Large intestine (tissue), 12 donors: ENCODE measurements around the gene CATSPERE. TPM values are rescaled to one million over a fixed set of nuclear protein-coding genes. Genes with fewer than 3 reads are reported as not detected.
A peak's percentile ranks its signal among the peaks of the same experiment; 100 is the strongest.

Source experiments
- DNase-seq, 2 donors: peaks; one replicate each; pipeline versions ENCODE4 v3.0.0 to v3.0.0-alpha.2; 2013
- H3K27ac ChIP-seq: one replicate; pipeline ENCODE4 v1.5.1; 2013; ENCODE audit warnings: low read length
- H3K27me3 ChIP-seq: 2 replicates; pipeline ENCODE4 v1.6.1; 2013; ENCODE audit warnings: low read length; ENCODE audit not compliant: control insufficient read depth, insufficient read depth
- H3K36me3 ChIP-seq: 2 replicates; pipeline ENCODE4 v1.6.1; 2013; ENCODE audit warnings: low read length; ENCODE audit not compliant: control insufficient read depth, insufficient read depth
- H3K4me1 ChIP-seq: one replicate; pipeline ENCODE4 v1.6.1; 2013; ENCODE audit warnings: low read length; ENCODE audit not compliant: control insufficient read depth, insufficient read depth
- H3K4me3 ChIP-seq: one replicate; pipeline ENCODE4 v1.5.1; 2013; ENCODE audit warnings: low read length
- H3K9me3 ChIP-seq: one replicate; pipeline ENCODE4 v1.6.1; 2013; ENCODE audit warnings: mild to moderate bottlenecking, low read depth, low read length, moderate library complexity; ENCODE audit not compliant: control insufficient read depth
- WGBS: methylation state at CpG from one replicate; pipeline ENCODE4 v1.1.5; 2013; ENCODE audit warnings: low lambda C conversion rate; ENCODE audit not compliant: insufficient coverage; 5-methylcytosine and 5-hydroxymethylcytosine counted together
- long read RNA-seq, 11 donors: transcript quantifications; one replicate each; lab custom pipeline, GENCODE V29; 2026
- polyA plus RNA-seq: library from polyadenylated mRNA; unstranded; fragments of 120-200 nt; gene quantifications from one replicate; pipeline ENCODE4 v1.2.1, GENCODE V29; 2013

The CATSPERE gene
- 1.2 TPM for polyA plus RNA-seq
- long read RNA-seq, donor 1 = 0 reads
- long read RNA-seq, donor 2 = 0 reads
- long read RNA-seq, donor 3 = 0 reads
- long read RNA-seq, donor 4 = 0 reads
- long read RNA-seq, donor 5, partial matches to known transcripts = 7 of 18 reads
- long read RNA-seq, donor 5, other reads (novel, unspliced or antisense) = 11 of 18 reads
- long read RNA-seq, donor 6 = 0 reads
- long read RNA-seq, donor 7 = 0 reads
- long read RNA-seq, donor 8 = 0 reads
- long read RNA-seq, donor 9 = 0 reads
- long read RNA-seq, donor 10 = 0 reads
- long read RNA-seq, donor 11 = 0 reads

GRCh38 chr1:244461245-244462071, at the start of gene CATSPERE:
Gene CATSPERE (plus strand): TSS chr1:244461273. CDS start chr1:244461430, 157 bp downstream.
- Histone ChIP-seq H3K9me3 (no peaks in the 10 kb centered on the region), H3K27me3 (no peaks in the 10 kb centered on the region), H3K27ac (peak within 1 kb of the TSS; percentile 85), H3K4me3 (peak within 1 kb of the TSS; percentile 64), H3K36me3 (no peaks in the 10 kb centered on the region), H3K4me1 (peaks cover 6% of the 10 kb centered on the region)
- peak; percentile 89 to 94 for DNase-seq
- WGBS = no CpG with 5 or more reads among the region's 61 CpGs

GRCh38 chr1:244412176-244412575, 48.9 kb upstream of the CATSPERE start:
- Histone ChIP-seq H3K27ac (no peak overlapping the region), H3K4me3 (no peak overlapping the region), H3K9me3 (no peaks in the 10 kb centered on the region), H3K4me1 (no peaks in the 10 kb centered on the region), H3K36me3 (peaks cover 52% of the 10 kb centered on the region), H3K27me3 (no peaks in the 10 kb centered on the region)
- DNase-seq = no peak
- WGBS = no CpG with 5 or more reads among the region's 5 CpGs

- H3K27me3 ChIP-seq = no peaks in the 10 kb centered on the region
- H3K36me3 ChIP-seq = peaks cover 60% of the 10 kb centered on the region
- 100% methylated on average over 2 of the region's 3 CpGs for WGBS
- H3K4me1 ChIP-seq = no peaks in the 10 kb centered on the region
- H3K9me3 ChIP-seq = no peaks in the 10 kb centered on the region
- no peak overlapping the region for H3K27ac ChIP-seq
- DNase-seq = no peak
- H3K4me3 ChIP-seq = no peak overlapping the region
Observed at GRCh38 chr1:244413736-244414135, 47.3 kb upstream of the CATSPERE start.

- H3K36me3 ChIP-seq = peaks cover 63% of the 10 kb centered on the region
- H3K4me3 ChIP-seq = no peak overlapping the region
- no peaks in the 10 kb centered on the region for H3K9me3 ChIP-seq
- no CpG with 5 or more reads among the region's 1 CpG for WGBS
- no peaks in the 10 kb centered on the region for H3K4me1 ChIP-seq
- no peak for DNase-seq
- no peak overlapping the region for H3K27ac ChIP-seq
- no peaks in the 10 kb centered on the region for H3K27me3 ChIP-seq
Observed at GRCh38 chr1:244414543-244414942, 46.5 kb upstream of the CATSPERE start.

GRCh38 chr1:244419024-244419423, 42.0 kb upstream of the CATSPERE start:
- H3K36me3 ChIP-seq = peaks cover 66% of the 10 kb centered on the region
- WGBS = 100% methylated on average over 3 of the region's 4 CpGs

GRCh38 chr1:244422174-244422573, 38.9 kb upstream of the CATSPERE start:
- 100% methylated on average over 1 of the region's 1 CpG for WGBS
- Histone ChIP-seq H3K36me3 (peaks cover 40% of the 10 kb centered on the region), H3K4me3 (no peak overlapping the region), H3K4me1 (no peaks in the 10 kb centered on the region), H3K27me3 (no peaks in the 10 kb centered on the region), H3K9me3 (no peaks in the 10 kb centered on the region), H3K27ac (no peak overlapping the region)
- no peak for DNase-seq

More at GRCh38 chr1:244419024-244419423, 42.0 kb upstream of the CATSPERE start:
- Histone ChIP-seq H3K4me1 (no peaks in the 10 kb centered on the region), H3K9me3 (no peaks in the 10 kb centered on the region), H3K27ac (no peak overlapping the region), H3K27me3 (no peaks in the 10 kb centered on the region), H3K4me3 (no peak overlapping the region)
- DNase-seq = no peak

GRCh38 chr1:244424649-244425334, 36.3 kb upstream of the CATSPERE start:
- DNase-seq = no peak
- H3K36me3 ChIP-seq = peaks cover 25% of the 10 kb centered on the region
- H3K9me3 ChIP-seq = no peaks in the 10 kb centered on the region
- H3K4me1 ChIP-seq = no peaks in the 10 kb centered on the region
- WGBS = 80% methylated on average over 2 of the region's 2 CpGs
- no peak overlapping the region for H3K4me3 ChIP-seq
- no peaks in the 10 kb centered on the region for H3K27me3 ChIP-seq
- H3K27ac ChIP-seq = no peak overlapping the region

- Histone ChIP-seq H3K4me1 (no peaks in the 10 kb centered on the region), H3K27me3 (no peaks in the 10 kb centered on the region), H3K27ac (no peak overlapping the region), H3K9me3 (no peaks in the 10 kb centered on the region), H3K4me3 (no peak overlapping the region), H3K36me3 (peaks cover 15% of the 10 kb centered on the region)
- DNase-seq = no peak
Observed at GRCh38 chr1:244427647-244428046, 33.4 kb upstream of the CATSPERE start.

GRCh38 chr1:244429818-244430217, 31.3 kb upstream of the CATSPERE start:
- Histone ChIP-seq H3K4me3 (no peak overlapping the region), H3K4me1 (no peaks in the 10 kb centered on the region), H3K9me3 (no peaks in the 10 kb centered on the region), H3K27ac (no peak overlapping the region), H3K36me3 (peaks cover 17% of the 10 kb centered on the region), H3K27me3 (no peaks in the 10 kb centered on the region)
- 79% methylated on average over 2 of the region's 3 CpGs for WGBS
- DNase-seq = no peak

- H3K27me3 ChIP-seq = no peaks in the 10 kb centered on the region
- DNase-seq = no peak
- no peak overlapping the region for H3K4me3 ChIP-seq
- no peaks in the 10 kb centered on the region for H3K4me1 ChIP-seq
- no peak overlapping the region for H3K27ac ChIP-seq
- H3K9me3 ChIP-seq = no peaks in the 10 kb centered on the region
- H3K36me3 ChIP-seq = peaks cover 24% of the 10 kb centered on the region
Observed at GRCh38 chr1:244431166-244431565, 29.9 kb upstream of the CATSPERE start.
